GM12865 (cell line): ENCODE measurements around the gene ARHGAP9.

ENCODE experiments used
- DNase-seq: peaks from one replicate; pipeline ENCODE4 v3.0.0; 2010; ENCODE audit warnings: low read depth
- H3K4me3 ChIP-seq: 2 replicates; pipeline ENCODE4 v1.5.1; 2011; ENCODE audit warnings: mild to moderate bottlenecking, low read depth, low read length, control low read depth
- TF ChIP-seq, protein P1 (sequence below): IDR thresholded peaks from 2 replicates; pipeline ENCODE4 v1.5.1; 2011; ENCODE audit warnings: low read length, control low read depth, low read depth, inconsistent platforms; ENCODE audit not compliant: insufficient read depth; ENCODE audit errors: missing control alignments

The ARHGAP9 gene

DNA sequence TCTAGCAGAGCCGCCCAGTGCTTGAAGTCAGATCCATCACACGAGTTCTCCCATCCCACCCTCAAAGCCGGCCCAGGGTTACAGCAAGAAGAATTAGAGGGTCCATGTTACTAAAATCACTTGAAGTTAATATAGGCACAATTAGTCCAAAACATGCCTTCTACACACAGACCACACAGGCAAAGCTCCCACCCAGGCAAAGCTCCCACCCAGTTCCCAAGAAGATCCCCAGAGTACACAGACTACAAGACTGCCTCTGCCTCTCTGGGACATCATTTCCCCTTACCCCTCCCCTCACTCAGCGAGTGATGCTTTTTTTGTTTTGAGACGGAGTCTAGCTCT, 16.8 kb downstream of the ARHGAP9 start:
- TF ChIP-seq, protein P1, sequence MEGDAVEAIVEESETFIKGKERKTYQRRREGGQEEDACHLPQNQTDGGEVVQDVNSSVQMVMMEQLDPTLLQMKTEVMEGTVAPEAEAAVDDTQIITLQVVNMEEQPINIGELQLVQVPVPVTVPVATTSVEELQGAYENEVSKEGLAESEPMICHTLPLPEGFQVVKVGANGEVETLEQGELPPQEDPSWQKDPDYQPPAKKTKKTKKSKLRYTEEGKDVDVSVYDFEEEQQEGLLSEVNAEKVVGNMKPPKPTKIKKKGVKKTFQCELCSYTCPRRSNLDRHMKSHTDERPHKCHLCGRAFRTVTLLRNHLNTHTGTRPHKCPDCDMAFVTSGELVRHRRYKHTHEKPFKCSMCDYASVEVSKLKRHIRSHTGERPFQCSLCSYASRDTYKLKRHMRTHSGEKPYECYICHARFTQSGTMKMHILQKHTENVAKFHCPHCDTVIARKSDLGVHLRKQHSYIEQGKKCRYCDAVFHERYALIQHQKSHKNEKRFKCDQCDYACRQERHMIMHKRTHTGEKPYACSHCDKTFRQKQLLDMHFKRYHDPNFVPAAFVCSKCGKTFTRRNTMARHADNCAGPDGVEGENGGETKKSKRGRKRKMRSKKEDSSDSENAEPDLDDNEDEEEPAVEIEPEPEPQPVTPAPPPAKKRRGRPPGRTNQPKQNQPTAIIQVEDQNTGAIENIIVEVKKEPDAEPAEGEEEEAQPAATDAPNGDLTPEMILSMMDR: no peak
- no peak for DNase-seq
- no peak overlapping the region for H3K4me3 ChIP-seq

DNA sequence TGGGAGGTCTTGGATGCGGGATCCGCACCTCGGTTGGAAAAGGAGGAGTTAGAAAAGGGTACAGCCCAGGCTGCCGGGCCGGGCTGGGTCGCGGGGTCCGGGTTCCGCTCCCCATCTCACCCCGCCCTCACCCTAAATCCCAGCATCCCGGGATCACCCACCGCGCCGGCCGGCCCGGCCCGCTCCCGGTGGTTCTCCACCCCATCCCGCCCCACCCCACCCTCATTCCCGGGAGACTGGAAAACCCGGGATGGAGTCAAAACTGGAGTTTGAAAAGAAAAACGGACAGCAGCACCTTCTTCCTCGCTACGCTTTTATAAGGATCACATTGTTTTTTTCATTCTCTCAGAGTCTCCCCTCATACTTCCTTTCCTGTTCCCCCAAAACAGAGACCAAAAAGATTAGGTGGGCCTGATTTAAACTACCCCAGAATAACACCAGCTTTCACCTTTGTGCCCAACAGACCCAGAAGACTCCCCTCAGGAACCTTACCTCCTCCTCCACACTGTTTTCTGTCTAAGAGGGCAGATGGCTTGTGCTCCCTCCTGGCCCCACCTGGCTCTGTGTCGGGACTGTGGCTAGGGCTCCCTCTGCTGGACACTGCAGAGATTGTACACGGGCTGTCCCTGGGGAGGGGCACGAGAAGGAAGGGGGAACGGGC, 17.3 kb downstream of the ARHGAP9 start:
- peak overlapping the region; percentile 71 for H3K4me3 ChIP-seq
- TF ChIP-seq, protein P1: peak; percentile 96
- DNase-seq: peak; percentile 94

DNA sequence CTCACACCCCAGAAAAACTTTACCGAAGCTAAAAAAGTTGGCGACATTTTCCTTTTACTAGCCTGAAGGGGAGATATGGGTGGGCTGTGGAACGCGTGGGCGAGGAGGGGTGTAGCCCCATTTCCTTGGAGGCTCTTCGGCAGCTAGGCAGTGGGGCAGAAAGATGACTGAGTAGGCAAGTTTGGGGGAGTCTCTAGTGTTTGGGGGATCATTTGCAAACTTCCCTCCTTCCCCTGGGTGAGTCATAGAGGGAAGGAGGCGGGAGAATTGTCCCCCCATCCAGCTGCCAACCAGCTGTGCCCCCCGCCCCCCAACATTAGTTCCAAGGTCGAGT, 17.8 kb downstream of the ARHGAP9 start:
- peak overlapping the region; percentile 71 for H3K4me3 ChIP-seq
- no peak for DNase-seq
- TF ChIP-seq, protein P1: no peak

DNA sequence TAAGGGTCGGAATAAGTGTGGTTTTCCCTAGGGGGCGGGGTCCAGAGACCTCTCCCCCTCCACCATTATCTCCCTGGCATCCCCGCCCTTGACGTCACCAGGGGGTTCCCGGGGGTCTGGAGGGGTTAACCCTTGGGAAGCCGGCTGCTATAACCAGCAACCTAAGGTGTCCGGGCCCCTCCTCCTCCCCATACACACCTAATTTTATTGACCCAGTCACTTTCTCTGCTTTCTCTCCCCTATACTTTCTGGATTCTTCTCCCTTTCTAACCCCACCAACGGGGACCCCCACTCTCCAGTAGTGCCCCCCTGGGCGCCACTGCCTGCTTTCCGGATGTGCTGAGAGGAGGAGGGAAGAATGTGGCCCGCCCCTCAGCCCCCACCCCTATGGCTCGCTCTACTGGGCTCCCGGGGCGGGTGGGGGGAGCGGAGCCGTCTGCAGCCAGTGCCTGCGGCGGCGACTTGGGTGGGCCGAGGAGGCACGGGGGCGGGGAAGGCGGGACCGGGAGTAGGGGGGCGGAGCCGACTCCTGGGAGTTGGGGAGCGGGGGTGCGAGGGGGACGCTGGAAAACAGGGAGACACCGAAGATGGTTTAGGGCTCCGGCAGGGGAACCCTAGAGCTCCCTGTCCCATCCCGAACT, 18.3 kb downstream of the ARHGAP9 start:
- TF ChIP-seq, protein P1: no peak
- no peak for DNase-seq
- H3K4me3 ChIP-seq: peak overlapping the region; percentile 71

- no peak for DNase-seq
- TF ChIP-seq, protein P1: no peak
- H3K4me3 ChIP-seq: peak overlapping the region; percentile 71
Observed at GRCh38 chr12:57460841-57461275, 18.8 kb downstream of the ARHGAP9 start.

GRCh38 chr12:57460468-57460784, 19.2 kb downstream of the ARHGAP9 start:
- TF ChIP-seq, protein P1: no peak
- H3K4me3 ChIP-seq: no peak overlapping the region
- DNase-seq: no peak

DNA sequence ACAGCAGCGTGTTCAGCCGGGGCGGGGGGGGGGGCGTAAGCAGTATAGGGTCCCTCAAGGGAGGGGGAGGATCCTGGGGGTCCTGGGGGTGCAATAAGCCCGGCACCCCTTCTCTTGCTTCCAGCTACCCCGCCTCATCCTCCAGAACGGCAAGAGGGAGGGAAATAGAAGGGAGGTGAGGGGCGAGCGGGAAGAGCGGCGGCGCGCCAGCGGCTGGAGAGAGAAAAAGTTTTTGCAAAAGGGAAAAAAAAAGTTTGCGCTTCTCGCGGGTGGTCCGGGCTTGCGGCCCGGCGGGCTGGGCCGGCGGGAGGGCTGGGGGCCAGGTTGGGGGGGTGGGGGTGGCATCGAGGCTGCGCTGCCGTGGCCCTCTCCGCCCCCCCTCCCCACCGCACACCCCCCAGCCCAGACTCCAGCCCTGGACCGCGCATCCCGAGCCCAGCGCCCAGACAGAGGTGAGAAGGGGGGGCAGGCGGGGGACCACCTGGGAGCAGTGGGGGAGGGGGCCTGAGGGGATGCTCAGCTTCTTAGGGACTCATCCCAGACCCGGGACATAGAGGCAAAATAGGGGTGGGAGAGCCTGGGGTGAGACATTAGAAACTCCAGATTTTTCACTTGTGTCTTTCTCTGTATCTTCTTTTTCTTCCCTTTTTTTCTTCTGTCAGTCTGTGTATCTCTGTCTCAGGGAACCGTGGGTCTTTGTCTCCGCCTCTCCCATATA, 19.8 kb downstream of the ARHGAP9 start, which contains the start of gene GLI1:
Gene GLI1, plus strand, starts transcription at position 36 of the 718 bp plus-strand sequence. CDS start 3,907 bp downstream, outside the sequence.
- TF ChIP-seq, protein P1: no peak
- peak within 1 kb of the TSS; percentile 61 for H3K4me3 ChIP-seq
- DNase-seq: no peak
